Activated CD8-positive, alpha-beta memory T cell treated with anti-CD3 and anti-CD28 coated beads, Interleukin-2, amount 50 U/mL, for 24 hours (primary cell): ENCODE measurements around the gene KIAA1671.

Experiments used
- DNase-seq: peaks from one replicate; pipeline ENCODE4 v3.0.0-alpha.2; 2020; ENCODE audit errors: extremely low read depth

KIAA1671 gene

GRCh38 chr22:25014896-25015755 is 62.6 kb downstream of the KIAA1671 start:
- no peak for DNase-seq

- DNase-seq = no peak
These were observed 63.8 kb downstream of the KIAA1671 start for GRCh38 chr22:25016311-25016710.

GRCh38 chr22:25018009-25018408 is 65.5 kb downstream of the KIAA1671 start:
- DNase-seq = no peak

- no peak for DNase-seq
These were observed 67.1 kb downstream of the KIAA1671 start for GRCh38 chr22:25019427-25020184.

GRCh38 chr22:25021409-25021808 is 68.9 kb downstream of the KIAA1671 start:
- no peak for DNase-seq

- DNase-seq = no peak
These were observed 69.6 kb downstream of the KIAA1671 start for GRCh38 chr22:25021976-25022711.

- DNase-seq = no peak
These were observed 71.4 kb downstream of the KIAA1671 start for GRCh38 chr22:25023879-25024278.

- DNase-seq = no peak
These were observed 72.4 kb downstream of the KIAA1671 start for GRCh38 chr22:25024895-25025294.

GRCh38 chr22:25025491-25026400 is 73.2 kb downstream of the KIAA1671 start:
- no peak for DNase-seq

GRCh38 chr22:25027043-25027906 is 74.8 kb downstream of the KIAA1671 start:
- DNase-seq = no peak

- no peak for DNase-seq
These were observed 75.7 kb downstream of the KIAA1671 start for GRCh38 chr22:25027959-25028840.

- no peak for DNase-seq
These were observed 76.3 kb downstream of the KIAA1671 start for GRCh38 chr22:25028841-25029141.

GRCh38 chr22:25029181-25029580 is 76.7 kb downstream of the KIAA1671 start:
- no peak for DNase-seq

GRCh38 chr22:25030636-25031035 is 78.1 kb downstream of the KIAA1671 start:
- no peak for DNase-seq

GRCh38 chr22:25032066-25032465 is 79.5 kb downstream of the KIAA1671 start:
- no peak for DNase-seq

- no peak for DNase-seq
These were observed 83.2 kb downstream of the KIAA1671 start for GRCh38 chr22:25035715-25036114.

- no peak for DNase-seq
These were observed 85.7 kb downstream of the KIAA1671 start for GRCh38 chr22:25038239-25038638.

- DNase-seq = no peak
These were observed 86.3 kb downstream of the KIAA1671 start for GRCh38 chr22:25038771-25039170.

- no peak for DNase-seq
These were observed 86.7 kb downstream of the KIAA1671 start for GRCh38 chr22:25039255-25039654.
